HepG2 (cell line): ENCODE results near the gene ETV6.

Source experiments
- CHD4 ChIP-seq: fragments of 200-600 bp; sonication (generic); IDR thresholded peaks from 2 replicates; pipeline ENCODE4 v1.7.0; 2017; ENCODE audit warnings: mild to moderate bottlenecking, low read length, borderline replicate concordance
- FOXA1 ChIP-seq, 2 experiments: fragments of 450-650 bp in 1 of 2; sonication (generic) in 1 of 2; formaldehyde crosslinking in 1 of 2; IDR thresholded peaks; 2 replicates each; pipeline versions ENCODE4 v1.4.0 to v1.6.1; 2016 to 2020; ENCODE audit warnings: missing genetic modification reagents in 1 of 2
- GABPA ChIP-seq, 2 experiments: IDR thresholded peaks; 2 replicates each; pipeline ENCODE4 v1.6.1; 2011 to 2016; ENCODE audit warnings: low read depth in 2 of 2, low read length in 1 of 2, missing biosample characterization in 1 of 2, missing genetic modification characterization in 1 of 2
- PRPF4 ChIP-seq: fragments of 200-400 bp; formaldehyde crosslinking; IDR thresholded peaks from 2 replicates; pipeline ENCODE4 v1.6.1; 2016; ENCODE audit warnings: low read length, low read depth; ENCODE audit not compliant: poor library complexity, severe bottlenecking
- USF2 ChIP-seq, 2 experiments: sonication (generic) in 1 of 2; formaldehyde crosslinking in 1 of 2; IDR thresholded peaks; 2 replicates each; pipeline versions ENCODE4 v1.5.1 to v1.6.1; 2011 to 2020; ENCODE audit warnings: borderline replicate concordance in 1 of 2, low read depth in 1 of 2, low read length in 1 of 2, mild to moderate bottlenecking in 1 of 2, missing genetic modification reagents in 1 of 2, moderate library complexity in 1 of 2
- ZBTB3 ChIP-seq: sonication (generic); formaldehyde crosslinking; IDR thresholded peaks from 2 replicates; pipeline ENCODE4 v1.4.0; 2020; ENCODE audit warnings: low read depth, mild to moderate bottlenecking, moderate library complexity, missing genetic modification reagents, borderline replicate concordance
- ZFX ChIP-seq: sonication (generic); formaldehyde crosslinking; IDR thresholded peaks from 2 replicates; pipeline ENCODE4 v1.4.0; 2020; ENCODE audit warnings: mild to moderate bottlenecking, low read depth, missing genetic modification reagents, moderate library complexity
- ZNF687 ChIP-seq: sonication (generic); formaldehyde crosslinking; IDR thresholded peaks from 2 replicates; pipeline ENCODE4 v1.5.1; 2020; ENCODE audit warnings: mild to moderate bottlenecking, missing genetic modification reagents, moderate library complexity
- ZNF737 ChIP-seq: sonication (generic); formaldehyde crosslinking; IDR thresholded peaks from 2 replicates; pipeline ENCODE4 v1.5.0; 2020; ENCODE audit warnings: missing genetic modification reagents, mild to moderate bottlenecking, borderline replicate concordance
- ZNF879 ChIP-seq: sonication (generic); formaldehyde crosslinking; IDR thresholded peaks from 2 replicates; pipeline ENCODE4 v1.8.1; 2023; ENCODE audit warnings: missing genetic modification reagents

- no peak for TF ChIP-seq USF2 (IDR thresholded peaks at IDR 0.05; ENCODE audit: low read depth, low read length)
- TF ChIP-seq USF2 (CRISPR knock-in tag; IDR thresholded peaks at IDR 0.05; ENCODE audit: borderline replicate concordance), result no peak
- no peak for TF ChIP-seq PRPF4
- TF ChIP-seq GABPA (IDR thresholded peaks at IDR 0.05; ENCODE audit: low read depth, low read length), result no peak
- no peak for TF ChIP-seq GABPA (CRISPR knock-in tag; IDR thresholded peaks at IDR 0.05; ENCODE audit: low read depth)
- no peak for TF ChIP-seq ZNF879
- TF ChIP-seq CHD4, result no peak
- no peak for TF ChIP-seq ZNF687 (CRISPR knock-in tag)
- no peak for TF ChIP-seq ZBTB3
- no peak for TF ChIP-seq FOXA1 (IDR thresholded peaks at IDR 0.05)
- TF ChIP-seq FOXA1 (CRISPR knock-in tag; IDR thresholded peaks at IDR 0.05), result no peak
- no peak for TF ChIP-seq ZNF737 (CRISPR knock-in tag)
- no peak for TF ChIP-seq ZFX (CRISPR knock-in tag)
Observed at GRCh38 chr12:11829764-11830194, 180.3 kb downstream of the ETV6 start.
